Measurements from ENCODE around the gene CAMKV.

- TF ChIP-seq, protein P1, sequence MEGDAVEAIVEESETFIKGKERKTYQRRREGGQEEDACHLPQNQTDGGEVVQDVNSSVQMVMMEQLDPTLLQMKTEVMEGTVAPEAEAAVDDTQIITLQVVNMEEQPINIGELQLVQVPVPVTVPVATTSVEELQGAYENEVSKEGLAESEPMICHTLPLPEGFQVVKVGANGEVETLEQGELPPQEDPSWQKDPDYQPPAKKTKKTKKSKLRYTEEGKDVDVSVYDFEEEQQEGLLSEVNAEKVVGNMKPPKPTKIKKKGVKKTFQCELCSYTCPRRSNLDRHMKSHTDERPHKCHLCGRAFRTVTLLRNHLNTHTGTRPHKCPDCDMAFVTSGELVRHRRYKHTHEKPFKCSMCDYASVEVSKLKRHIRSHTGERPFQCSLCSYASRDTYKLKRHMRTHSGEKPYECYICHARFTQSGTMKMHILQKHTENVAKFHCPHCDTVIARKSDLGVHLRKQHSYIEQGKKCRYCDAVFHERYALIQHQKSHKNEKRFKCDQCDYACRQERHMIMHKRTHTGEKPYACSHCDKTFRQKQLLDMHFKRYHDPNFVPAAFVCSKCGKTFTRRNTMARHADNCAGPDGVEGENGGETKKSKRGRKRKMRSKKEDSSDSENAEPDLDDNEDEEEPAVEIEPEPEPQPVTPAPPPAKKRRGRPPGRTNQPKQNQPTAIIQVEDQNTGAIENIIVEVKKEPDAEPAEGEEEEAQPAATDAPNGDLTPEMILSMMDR (IDR thresholded peaks at IDR 0.05) = no peak
- TF ChIP-seq POLR2AphosphoS5 (IDR thresholded peaks at IDR 0.05) = no peak
- TF ChIP-seq EP300 (IDR thresholded peaks at IDR 0.05) = no peak
Measured at GRCh38 chr3:49911611-49912010, 41.9 kb upstream of the CAMKV start.
